ENCODE data around the gene PPM1D.
"Not testable (repeated sequence)": the region's sequence is repeated elsewhere in the genome, so short reads cannot be mapped to it uniquely, and the experiment has no call there.

The PPM1D gene

DNA sequence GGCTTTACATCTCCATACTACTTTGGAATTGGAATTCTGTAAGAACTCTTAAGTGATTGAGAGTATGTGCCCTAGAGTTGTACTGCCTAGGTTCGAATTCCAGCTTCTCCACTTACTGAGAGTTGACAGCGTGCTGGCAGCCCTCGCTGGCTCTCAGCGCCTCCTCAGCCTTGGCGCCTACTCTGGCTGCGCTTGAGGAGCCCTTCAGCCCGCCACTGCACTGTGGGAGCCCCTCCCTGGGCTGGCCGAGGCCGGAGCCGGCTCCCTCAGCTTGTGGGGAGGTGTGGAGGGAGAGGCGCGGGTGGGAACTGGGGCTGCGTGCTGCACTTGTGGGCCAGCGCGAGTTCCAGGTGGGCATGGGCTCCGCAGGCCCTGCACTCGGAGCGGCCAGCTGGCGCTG, 13.3 kb downstream of the PPM1D start:
- Histone ChIP-seq H3K4me1 (ENCODE audit: control insufficient read depth, insufficient read depth, low read length) (peaks cover 8% of the 10 kb centered on the region), H3K4me3 (ENCODE audit: low read depth, low read length) (no peak overlapping the region), H3K27ac (ENCODE audit: extremely low read depth, low read depth, low read length) (no peak overlapping the region), H3K9me3 (ENCODE audit: control insufficient read depth, insufficient read depth, low read depth, low read length) (no peaks in the 10 kb centered on the region), H3K36me3 (ENCODE audit: control insufficient read depth in 2 of 2, insufficient read depth in 1 of 2, low read length in 2 of 2) (peaks cover 5 to 9% of the 10 kb centered on the region in 2 experiments; a peak in 2 of 3 replicates)
- no peak for TF ChIP-seq ZNF514 (tag by site-specific recombination; IDR thresholded peaks at IDR 0.05)
- TF ChIP-seq SALL2 (tag by site-specific recombination; IDR thresholded peaks at IDR 0.05; ENCODE audit: borderline replicate concordance), result no peak
- TF ChIP-seq ZNF221 (tag by site-specific recombination; IDR thresholded peaks at IDR 0.05; ENCODE audit: borderline replicate concordance), result no peak
- peak; percentile 29; the same call in 1 of the 2 replicates for TF ChIP-seq ZBTB8A (tag by site-specific recombination; IDR thresholded peaks at IDR 0.05)
- TF ChIP-seq ZNF175 (tag by site-specific recombination; IDR thresholded peaks at IDR 0.05), result no peak
- peak; percentile 31 for TF ChIP-seq SETDB1 (IDR thresholded peaks at IDR 0.05; ENCODE audit: insufficient read length, low read length)
- TF ChIP-seq, protein P1, sequence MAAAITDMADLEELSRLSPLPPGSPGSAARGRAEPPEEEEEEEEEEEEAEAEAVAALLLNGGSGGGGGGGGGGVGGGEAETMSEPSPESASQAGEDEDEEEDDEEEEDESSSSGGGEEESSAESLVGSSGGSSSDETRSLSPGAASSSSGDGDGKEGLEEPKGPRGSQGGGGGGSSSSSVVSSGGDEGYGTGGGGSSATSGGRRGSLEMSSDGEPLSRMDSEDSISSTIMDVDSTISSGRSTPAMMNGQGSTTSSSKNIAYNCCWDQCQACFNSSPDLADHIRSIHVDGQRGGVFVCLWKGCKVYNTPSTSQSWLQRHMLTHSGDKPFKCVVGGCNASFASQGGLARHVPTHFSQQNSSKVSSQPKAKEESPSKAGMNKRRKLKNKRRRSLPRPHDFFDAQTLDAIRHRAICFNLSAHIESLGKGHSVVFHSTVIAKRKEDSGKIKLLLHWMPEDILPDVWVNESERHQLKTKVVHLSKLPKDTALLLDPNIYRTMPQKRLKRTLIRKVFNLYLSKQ (tag by site-specific recombination; IDR thresholded peaks at IDR 0.05; ENCODE audit: borderline replicate concordance), result no peak
- TF ChIP-seq ZSCAN18 (tag by site-specific recombination; IDR thresholded peaks at IDR 0.05), result no peak
- TF ChIP-seq, protein P2, sequence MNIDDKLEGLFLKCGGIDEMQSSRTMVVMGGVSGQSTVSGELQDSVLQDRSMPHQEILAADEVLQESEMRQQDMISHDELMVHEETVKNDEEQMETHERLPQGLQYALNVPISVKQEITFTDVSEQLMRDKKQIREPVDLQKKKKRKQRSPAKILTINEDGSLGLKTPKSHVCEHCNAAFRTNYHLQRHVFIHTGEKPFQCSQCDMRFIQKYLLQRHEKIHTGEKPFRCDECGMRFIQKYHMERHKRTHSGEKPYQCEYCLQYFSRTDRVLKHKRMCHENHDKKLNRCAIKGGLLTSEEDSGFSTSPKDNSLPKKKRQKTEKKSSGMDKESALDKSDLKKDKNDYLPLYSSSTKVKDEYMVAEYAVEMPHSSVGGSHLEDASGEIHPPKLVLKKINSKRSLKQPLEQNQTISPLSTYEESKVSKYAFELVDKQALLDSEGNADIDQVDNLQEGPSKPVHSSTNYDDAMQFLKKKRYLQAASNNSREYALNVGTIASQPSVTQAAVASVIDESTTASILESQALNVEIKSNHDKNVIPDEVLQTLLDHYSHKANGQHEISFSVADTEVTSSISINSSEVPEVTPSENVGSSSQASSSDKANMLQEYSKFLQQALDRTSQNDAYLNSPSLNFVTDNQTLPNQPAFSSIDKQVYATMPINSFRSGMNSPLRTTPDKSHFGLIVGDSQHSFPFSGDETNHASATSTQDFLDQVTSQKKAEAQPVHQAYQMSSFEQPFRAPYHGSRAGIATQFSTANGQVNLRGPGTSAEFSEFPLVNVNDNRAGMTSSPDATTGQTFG (tag by site-specific recombination; IDR thresholded peaks at IDR 0.05; ENCODE audit: borderline replicate concordance), result no peak
- no peak for TF ChIP-seq ZNF114 (tag by site-specific recombination; IDR thresholded peaks at IDR 0.05)
- TF ChIP-seq ZNF600 (tag by site-specific recombination; IDR thresholded peaks at IDR 0.05), result no peak
- no peak for TF ChIP-seq ZBTB26 (tag by site-specific recombination; optimal IDR thresholded peaks at IDR 0.05)
- peak; percentile 92 for TF ChIP-seq ZNF202 (tag by site-specific recombination; IDR thresholded peaks at IDR 0.05; ENCODE audit: borderline replicate concordance)
- ChIA-PET POLR2A (interaction anchor here (0.9 to 2.5 kb wide), 4 partner anchors 8 to 221 kb away, joined by 3 to 9 read pairs (median 4); partner anchors contain the start of genes PPM1D and USP32), CTCF (no interaction called here)

DNA sequence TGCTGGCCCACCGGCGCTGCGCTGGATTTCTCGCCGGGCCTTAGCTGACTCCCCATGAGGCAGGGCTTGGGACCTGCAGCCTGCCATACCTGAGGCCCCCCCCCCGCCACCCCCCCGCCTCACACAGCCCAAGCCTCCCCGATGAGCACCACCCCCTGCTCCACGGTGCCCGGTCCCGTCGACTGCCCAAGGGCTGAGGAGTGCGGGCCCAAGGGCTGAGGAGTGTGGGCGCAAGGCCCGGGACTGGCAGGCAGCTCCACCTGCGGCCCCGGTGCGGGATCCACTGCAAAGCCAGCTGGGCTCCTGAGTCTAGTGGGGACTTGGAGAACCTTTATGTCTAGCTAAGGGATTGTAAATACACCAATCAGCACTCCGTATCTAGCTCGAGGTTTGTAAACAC, 13.8 kb downstream of the PPM1D start:
- TF ChIP-seq ZNF202 (tag by site-specific recombination; IDR thresholded peaks at IDR 0.05; ENCODE audit: borderline replicate concordance), result peak; percentile 3; the same call in 1 of the 2 replicates
- POLR2A ChIA-PET, result interaction anchor here (0.9 to 2.5 kb wide), 5 partner anchors 9 to 222 kb away, joined by 3 to 9 read pairs (median 3); partner anchors contain the start of genes PPM1D and USP32
- not testable (repeated sequence) for H3K9me3 ChIP-seq (ENCODE audit: control insufficient read depth, insufficient read depth, low read depth, low read length); H3K4me3 ChIP-seq (ENCODE audit: low read depth, low read length); H3K27ac ChIP-seq (ENCODE audit: extremely low read depth, low read depth, low read length); H3K36me3 ChIP-seq (ENCODE audit: control insufficient read depth in 2 of 2, insufficient read depth in 1 of 2, low read length in 2 of 2)
- peaks cover 12% of the 10 kb centered on the region for H3K4me1 ChIP-seq (ENCODE audit: control insufficient read depth, insufficient read depth, low read length)
- CTCF ChIA-PET, result interaction anchor here (0.8 to 1.1 kb wide), 3 partner anchors 8 to 25 kb away, joined by 3 read pairs; no protein-coding TSS in a partner anchor

- not testable (repeated sequence) for H3K4me3 ChIP-seq (ENCODE audit: low read depth, low read length); H3K9me3 ChIP-seq (ENCODE audit: control insufficient read depth, insufficient read depth, low read depth, low read length); H3K36me3 ChIP-seq (ENCODE audit: control insufficient read depth in 2 of 2, insufficient read depth in 1 of 2, low read length in 2 of 2); H3K27ac ChIP-seq (ENCODE audit: extremely low read depth, low read depth, low read length)
- TF ChIP-seq SP2 (tag by site-specific recombination; IDR thresholded peaks at IDR 0.05) (peak; percentile 17; the same call in 1 of the 2 replicates), ZSCAN16 (tag by site-specific recombination; IDR thresholded peaks at IDR 0.05) (peak; percentile 24; the same call in 1 of the 2 replicates)
- H3K4me1 ChIP-seq (ENCODE audit: control insufficient read depth, insufficient read depth, low read length), result peaks cover 16% of the 10 kb centered on the region
- CTCF ChIA-PET, result interaction anchor here (0.8 to 1.1 kb wide), 3 partner anchors 9 to 25 kb away, joined by 3 read pairs; no protein-coding TSS in a partner anchor
- POLR2A ChIA-PET, result interaction anchor here (0.9 to 2.5 kb wide), 5 partner anchors 9 to 222 kb away, joined by 3 to 9 read pairs (median 3); partner anchors contain the start of genes PPM1D and USP32
These were observed 14.3 kb downstream of the PPM1D start for GRCh38 chr17:60614247-60614646.

Data from HEK293 (cell line).